Peyer's patch (tissue), 4 donors: Measurements from ENCODE around the gene RNF217.

ENCODE experiments used
- POLR2A ChIP-seq, 2 donors: fragments of 450-650 bp; IDR thresholded peaks; one replicate each; pipeline ENCODE4 v1.5.1; 2017; ENCODE audit warnings: antibody characterized with exemption in 2 of 2, mild to moderate bottlenecking in 2 of 2, moderate library complexity in 2 of 2
- TF ChIP-seq, protein P1 (sequence below), 6 experiments: fragments of 450-650 bp in 4 of 6; fragments of 200-600 bp in 2 of 6; sonication (generic) in 1 of 6; IDR thresholded peaks; one replicate each; pipeline ENCODE4 v1.5.1; 2017 to 2019; ENCODE audit warnings: antibody characterized with exemption in 6 of 6, mild to moderate bottlenecking in 3 of 6, moderate library complexity in 1 of 6

DNA sequence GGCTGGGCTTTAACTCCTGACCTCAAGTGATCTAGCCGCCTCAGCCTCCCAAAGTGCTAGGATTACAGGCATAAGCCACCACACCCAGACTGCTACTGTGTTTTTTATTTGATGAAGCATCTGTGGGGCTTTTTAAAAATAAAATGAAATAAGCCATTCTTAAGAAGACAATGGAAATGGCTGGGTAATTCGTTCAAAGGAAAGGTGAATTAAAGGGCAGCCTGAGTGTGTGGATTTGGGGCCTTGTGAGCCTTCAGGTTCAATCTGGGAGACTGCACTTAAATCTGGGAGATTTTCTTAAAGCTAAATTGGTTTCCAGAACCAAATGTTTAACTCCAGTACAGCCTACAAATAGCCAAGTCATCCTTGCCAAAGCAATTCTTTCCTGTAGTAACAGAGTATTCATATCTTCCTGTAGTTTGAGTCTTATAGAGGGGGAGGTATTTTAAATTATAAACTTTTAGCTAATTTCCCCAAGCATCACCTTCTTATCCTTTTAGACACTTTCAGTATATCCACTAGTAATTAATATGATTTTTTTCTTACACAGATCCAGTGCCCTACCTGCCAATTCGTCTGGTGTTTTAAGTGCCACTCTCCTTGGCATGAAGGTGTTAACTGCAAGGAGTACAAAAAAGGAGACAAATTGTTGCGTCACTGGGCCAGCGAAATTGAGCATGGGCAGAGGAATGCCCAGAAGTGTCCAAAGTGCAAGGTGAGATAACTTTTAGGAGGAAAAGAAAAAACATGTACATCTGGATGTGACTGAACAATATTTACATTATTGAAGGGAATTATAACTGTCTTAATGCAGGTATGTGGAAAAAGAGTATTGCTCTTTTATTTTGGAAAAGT is 95.4 kb downstream of the RNF217 start:
- TF ChIP-seq POLR2A (IDR thresholded peaks at IDR 0.05): no peak
- TF ChIP-seq, protein P1, sequence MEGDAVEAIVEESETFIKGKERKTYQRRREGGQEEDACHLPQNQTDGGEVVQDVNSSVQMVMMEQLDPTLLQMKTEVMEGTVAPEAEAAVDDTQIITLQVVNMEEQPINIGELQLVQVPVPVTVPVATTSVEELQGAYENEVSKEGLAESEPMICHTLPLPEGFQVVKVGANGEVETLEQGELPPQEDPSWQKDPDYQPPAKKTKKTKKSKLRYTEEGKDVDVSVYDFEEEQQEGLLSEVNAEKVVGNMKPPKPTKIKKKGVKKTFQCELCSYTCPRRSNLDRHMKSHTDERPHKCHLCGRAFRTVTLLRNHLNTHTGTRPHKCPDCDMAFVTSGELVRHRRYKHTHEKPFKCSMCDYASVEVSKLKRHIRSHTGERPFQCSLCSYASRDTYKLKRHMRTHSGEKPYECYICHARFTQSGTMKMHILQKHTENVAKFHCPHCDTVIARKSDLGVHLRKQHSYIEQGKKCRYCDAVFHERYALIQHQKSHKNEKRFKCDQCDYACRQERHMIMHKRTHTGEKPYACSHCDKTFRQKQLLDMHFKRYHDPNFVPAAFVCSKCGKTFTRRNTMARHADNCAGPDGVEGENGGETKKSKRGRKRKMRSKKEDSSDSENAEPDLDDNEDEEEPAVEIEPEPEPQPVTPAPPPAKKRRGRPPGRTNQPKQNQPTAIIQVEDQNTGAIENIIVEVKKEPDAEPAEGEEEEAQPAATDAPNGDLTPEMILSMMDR (IDR thresholded peaks at IDR 0.05): no peak
